Measurements from ENCODE around the gene CREBBP.

Gene CREBBP

DNA sequence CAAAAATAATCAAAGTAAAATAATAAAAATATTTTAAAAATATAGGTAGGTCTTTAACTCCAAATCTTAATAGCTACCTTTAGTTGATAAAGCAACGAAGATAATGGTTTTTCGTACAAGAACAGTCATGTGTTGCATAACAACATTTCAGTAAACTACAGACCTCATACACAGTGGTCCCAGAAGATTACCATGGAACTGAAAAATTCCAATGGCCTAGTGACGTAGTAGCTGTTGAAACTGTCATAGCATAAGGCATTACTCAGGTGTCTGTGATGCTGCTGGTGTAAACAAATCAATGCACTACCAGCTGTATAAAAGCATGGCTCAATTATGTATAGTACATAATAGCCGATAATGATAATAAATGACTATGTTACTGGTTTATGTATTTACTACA, 43.9 kb downstream of the CREBBP start:
- DNase-seq = no peak
- TF ChIP-seq GATA1 (IDR thresholded peaks at IDR 0.05; ENCODE audit: low read depth, low read length) (no peak), POLR2A (IDR thresholded peaks at IDR 0.05; ENCODE audit: low read length) (no peak)

DNA sequence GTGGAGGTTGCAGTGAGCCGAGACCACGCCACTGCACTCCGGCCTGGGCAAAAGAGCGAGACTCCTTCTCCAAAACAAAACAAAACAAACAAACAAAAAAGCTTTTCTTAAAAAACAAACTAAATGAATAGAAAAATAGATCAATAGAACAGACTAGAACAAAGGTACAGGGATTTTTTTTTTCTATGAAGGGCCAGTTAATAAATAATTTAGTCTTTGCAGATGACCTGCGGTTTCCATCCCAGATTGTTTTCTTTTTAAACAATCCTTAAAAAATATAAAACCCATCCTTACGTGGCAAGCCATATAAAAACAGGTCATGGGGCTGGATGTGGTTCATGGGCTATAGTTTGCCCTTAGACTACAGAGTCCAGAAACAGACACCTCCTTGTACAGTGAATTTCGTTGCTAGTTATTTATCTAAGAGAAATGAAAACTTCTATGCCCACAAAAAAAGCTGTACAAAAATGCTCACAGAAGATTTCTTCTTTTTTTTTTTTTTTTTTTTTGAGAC, 45.4 kb downstream of the CREBBP start:
- DNase-seq = no peak

DNA sequence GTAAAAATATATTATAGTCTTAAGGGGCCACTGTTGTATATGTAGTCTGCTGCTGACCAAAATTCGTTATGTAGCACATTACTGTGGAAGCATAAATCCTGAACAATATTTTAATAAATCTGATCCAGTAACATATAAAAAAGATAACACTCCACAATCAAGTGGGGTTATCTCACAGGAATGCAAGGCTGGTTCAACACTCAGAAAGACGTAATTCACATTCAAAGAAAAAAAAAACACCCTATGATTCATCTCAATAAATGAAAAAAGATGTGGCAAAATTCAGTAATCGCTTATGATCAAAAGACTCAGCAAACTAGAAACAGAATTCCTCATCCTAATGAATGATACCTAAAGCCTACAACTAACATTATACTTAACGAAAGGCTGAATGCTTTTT, 47.8 kb downstream of the CREBBP start:
- no peak for TF ChIP-seq POLR2A (IDR thresholded peaks at IDR 0.05; ENCODE audit: low read length)
- TF ChIP-seq GATA1 (IDR thresholded peaks at IDR 0.05; ENCODE audit: low read depth, low read length) = no peak
- peak; percentile 25 to 39 for DNase-seq

More for the DNA sequence above, 45.4 kb downstream of the CREBBP start:
- no peak for TF ChIP-seq POLR2A (IDR thresholded peaks at IDR 0.05; ENCODE audit: low read length)
- no peak for TF ChIP-seq GATA1 (IDR thresholded peaks at IDR 0.05; ENCODE audit: low read depth, low read length)

DNA sequence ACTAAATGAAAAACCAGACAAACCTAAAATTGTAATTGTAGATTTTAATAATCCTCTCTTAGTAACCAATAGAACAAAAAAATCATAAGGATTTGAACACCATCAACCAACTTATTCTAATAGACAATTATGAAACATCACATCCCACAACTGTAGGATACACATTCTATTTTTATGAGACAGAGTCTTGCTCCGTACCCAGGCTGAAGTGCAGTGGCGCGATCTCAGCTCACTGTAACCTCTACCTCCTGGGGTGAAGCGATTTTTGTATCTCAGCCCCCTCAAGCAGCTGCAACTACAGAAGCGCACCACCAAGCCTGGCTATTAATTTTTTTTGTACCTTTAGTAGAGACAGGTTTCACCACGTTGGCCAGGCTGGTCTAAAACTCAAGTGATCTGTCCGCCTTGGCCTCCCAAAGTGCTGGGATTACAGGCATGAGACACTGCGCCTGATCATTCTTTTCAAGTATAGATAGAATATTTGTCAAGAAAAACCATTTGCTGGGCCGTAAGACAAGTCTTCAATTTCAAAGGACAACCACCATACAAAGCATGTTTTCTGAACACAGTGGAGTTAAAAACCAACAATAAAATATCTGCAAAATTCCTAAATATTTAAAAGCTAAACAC, 49.8 kb downstream of the CREBBP start:
- no peak for TF ChIP-seq POLR2A (IDR thresholded peaks at IDR 0.05; ENCODE audit: low read length)
- TF ChIP-seq GATA1 (IDR thresholded peaks at IDR 0.05; ENCODE audit: low read depth, low read length) = no peak

DNA sequence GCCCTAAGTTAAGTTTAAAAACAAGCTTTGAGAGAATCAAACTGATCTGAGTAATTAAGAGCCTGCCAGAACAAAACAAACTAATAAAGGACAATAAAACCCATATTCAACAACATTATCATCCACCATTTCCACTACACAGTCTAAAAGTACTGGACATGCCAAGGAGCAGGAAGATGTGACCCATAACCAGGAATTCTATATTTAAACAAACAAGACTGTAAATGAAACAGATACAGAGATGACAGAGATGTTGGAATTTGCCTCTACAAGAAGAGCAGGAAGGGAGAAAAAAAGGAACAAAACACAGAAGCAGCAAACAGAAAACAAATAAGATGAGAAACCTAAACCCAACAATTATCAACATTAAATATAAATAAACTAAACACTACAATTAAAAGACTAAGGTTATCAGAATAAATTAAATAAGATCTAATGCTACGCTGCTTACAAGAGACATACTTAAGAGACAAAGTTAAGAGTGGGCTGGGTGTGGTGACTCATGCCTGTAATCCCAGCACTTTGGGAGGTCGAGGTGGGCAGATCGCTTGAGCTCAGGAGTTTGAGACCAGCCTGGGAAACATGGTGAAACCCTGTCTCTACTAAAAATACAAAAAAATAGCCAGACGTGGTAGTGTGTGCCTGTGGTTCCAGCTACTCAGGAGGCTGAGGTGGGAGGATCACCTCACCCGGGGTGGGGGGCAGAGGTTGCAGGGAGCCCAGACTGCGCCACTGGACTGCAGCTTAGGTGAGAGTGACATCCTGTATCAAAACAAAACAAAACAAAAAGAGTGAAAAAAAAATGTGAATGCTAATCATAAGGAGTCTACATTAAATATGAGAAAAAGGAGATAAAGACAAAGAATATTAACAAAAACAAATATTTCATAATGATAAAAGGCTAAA, 50.6 kb downstream of the CREBBP start:
- DNase-seq = no peak
- no peak for TF ChIP-seq POLR2A (IDR thresholded peaks at IDR 0.05; ENCODE audit: low read length)
- TF ChIP-seq GATA1 (IDR thresholded peaks at IDR 0.05; ENCODE audit: low read depth, low read length) = no peak

More for the DNA sequence above, 49.8 kb downstream of the CREBBP start:
- no peak for DNase-seq

DNA sequence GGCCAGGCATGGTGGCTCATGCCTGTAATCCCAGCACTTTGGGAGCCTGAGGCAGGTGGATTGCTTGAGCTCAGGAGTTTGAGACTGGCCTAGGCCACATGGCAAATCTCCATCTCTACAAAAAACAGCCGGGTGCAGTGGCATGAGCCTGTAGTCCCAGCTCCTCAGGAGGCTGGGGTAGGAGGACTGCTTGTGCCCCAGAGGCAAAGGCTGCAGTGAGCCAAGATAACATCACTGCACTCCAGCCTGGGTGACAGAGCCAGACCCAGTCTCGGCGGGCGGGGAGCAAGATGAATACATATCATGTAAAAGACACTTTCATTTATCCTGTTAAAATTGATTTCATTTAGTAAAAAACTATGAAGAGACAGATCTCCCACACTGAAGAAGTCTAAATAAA, 54.6 kb downstream of the CREBBP start:
- DNase-seq = peak; percentile 28 to 34
- TF ChIP-seq POLR2A (IDR thresholded peaks at IDR 0.05; ENCODE audit: low read length) = no peak
- TF ChIP-seq GATA1 (IDR thresholded peaks at IDR 0.05; ENCODE audit: low read depth, low read length) = no peak

DNA sequence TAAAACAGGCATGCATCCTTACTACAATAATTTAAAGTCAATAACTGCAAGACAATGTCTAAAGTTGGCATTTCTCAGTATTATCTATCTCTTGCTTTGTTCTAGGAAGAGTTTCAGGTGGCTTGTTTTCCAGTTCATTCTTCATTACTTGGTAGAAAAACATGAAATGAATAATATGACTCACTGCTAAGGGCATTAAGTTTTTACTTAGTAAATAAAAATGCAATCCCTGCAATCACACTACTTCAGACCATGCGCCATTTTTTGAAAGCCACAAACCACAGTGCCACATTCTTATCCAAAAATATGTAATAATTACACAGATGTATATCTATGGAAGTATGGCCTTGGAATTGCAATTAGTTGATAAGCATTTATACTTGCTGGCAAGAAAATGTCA, 55.4 kb downstream of the CREBBP start:
- no peak for DNase-seq
- TF ChIP-seq POLR2A (IDR thresholded peaks at IDR 0.05; ENCODE audit: low read length) = no peak
- TF ChIP-seq GATA1 (IDR thresholded peaks at IDR 0.05; ENCODE audit: low read depth, low read length) = no peak

DNA sequence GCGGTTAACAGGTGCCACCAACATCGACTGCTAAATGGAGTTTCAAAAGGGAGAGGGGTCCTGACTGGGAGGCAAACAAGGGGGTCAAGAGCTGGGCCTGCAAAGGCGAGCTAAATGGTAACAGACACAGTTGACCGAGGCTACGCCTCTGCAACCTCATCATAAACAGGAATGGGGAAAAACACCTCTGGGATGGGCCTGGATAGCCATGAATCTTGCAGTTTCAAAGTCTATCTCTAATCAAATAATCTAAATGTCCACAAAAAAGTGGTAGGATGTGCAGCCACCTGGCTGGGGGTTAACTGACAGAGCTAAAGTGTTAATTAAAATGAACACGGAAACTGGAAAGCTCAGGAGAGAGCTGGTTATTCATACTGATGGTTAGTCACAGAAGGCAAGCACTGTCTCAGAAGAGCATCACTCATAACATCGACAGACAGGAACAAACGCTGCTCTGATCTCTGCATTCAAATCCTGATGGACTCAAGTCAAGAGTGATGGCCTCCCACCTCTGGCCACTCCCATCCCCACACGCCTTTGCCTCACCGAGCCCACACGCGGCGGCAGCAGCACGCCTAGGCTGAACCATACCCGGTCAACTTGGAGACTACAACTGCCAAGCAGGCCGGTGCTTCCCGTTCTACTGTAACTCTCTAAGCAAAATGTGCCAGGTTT, 56.3 kb downstream of the CREBBP start:
- TF ChIP-seq POLR2A (IDR thresholded peaks at IDR 0.05; ENCODE audit: low read length) = no peak
- no peak for TF ChIP-seq GATA1 (IDR thresholded peaks at IDR 0.05; ENCODE audit: low read depth, low read length)
- DNase-seq = no peak

DNA sequence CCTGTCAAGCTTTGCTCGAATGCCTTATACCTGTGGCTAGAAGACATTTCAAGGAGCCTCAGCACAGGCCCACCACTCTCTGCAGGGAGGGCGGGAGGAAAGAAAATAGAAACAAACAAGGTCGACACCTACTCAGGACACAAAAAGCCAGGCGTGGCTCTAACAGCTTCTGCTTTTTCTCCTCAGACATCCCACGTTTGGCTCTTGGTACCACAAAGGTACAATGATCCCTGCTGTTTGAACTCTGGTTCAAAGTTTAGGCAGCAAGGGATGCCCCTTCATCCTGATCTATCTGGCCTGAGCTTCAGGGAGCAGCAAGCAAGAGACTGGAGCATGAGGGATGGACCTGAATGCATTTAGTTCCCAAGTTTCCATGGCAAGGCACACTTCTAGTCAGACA, 57.1 kb downstream of the CREBBP start:
- no peak for DNase-seq
- TF ChIP-seq POLR2A (IDR thresholded peaks at IDR 0.05; ENCODE audit: low read length) (no peak), GATA1 (IDR thresholded peaks at IDR 0.05; ENCODE audit: low read depth, low read length) (no peak)

DNA sequence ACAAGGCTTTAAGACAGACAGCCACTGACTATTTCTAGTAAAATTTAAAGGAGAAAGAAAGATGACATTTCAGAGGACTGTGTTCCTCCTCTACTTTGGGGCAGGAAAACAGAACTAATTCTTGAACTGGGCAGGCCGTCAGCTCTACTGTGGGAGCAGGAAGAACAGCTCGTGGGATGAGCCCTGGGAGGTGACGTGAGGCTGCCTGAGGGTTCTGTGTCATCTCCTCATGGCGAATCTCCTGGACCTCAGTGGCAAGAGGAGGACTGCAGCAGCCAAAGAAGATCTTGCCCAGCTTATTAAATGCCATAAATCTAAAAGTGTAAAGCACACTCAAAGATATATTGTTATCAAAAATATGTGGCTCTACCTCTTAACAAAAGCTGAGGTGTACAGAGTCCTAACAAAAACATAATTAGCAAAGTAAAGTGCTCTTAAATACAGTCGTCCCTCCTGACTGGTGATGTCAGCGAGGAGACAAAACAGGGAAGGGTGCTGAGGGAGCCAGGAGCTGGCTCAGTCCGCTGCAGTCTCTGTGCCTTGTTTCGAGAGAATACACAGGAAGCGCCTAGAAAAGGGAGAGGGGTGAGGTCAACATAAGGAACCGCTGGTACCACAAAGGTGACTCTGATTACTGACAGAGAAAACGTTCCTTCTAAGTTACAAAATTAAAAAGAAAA, 58.0 kb downstream of the CREBBP start:
- no peak for DNase-seq
- TF ChIP-seq GATA1 (IDR thresholded peaks at IDR 0.05; ENCODE audit: low read depth, low read length) = no peak
- TF ChIP-seq POLR2A (IDR thresholded peaks at IDR 0.05; ENCODE audit: low read length) = no peak

DNA sequence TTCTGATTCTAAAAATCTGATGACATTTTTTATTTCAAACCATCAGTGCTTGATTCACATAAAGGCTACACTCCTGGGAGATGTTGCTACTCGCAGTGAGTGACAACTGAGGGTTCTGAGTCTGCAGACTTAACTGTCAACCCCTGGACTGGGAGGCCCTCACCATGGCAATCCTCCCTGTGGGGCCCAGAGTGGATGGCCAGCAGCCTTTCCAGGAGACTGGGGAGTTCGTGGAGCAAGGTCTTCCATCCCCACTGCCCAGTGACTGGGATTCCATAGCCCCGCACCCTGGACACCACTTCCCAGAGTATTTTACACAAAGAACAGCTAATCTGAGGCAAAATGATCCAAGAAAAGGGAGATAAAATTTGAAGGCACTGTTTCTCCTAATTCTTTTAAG, 59.3 kb downstream of the CREBBP start:
- no peak for TF ChIP-seq GATA1 (IDR thresholded peaks at IDR 0.05; ENCODE audit: low read depth, low read length)
- no peak for TF ChIP-seq POLR2A (IDR thresholded peaks at IDR 0.05; ENCODE audit: low read length)
- no peak for DNase-seq

DNA sequence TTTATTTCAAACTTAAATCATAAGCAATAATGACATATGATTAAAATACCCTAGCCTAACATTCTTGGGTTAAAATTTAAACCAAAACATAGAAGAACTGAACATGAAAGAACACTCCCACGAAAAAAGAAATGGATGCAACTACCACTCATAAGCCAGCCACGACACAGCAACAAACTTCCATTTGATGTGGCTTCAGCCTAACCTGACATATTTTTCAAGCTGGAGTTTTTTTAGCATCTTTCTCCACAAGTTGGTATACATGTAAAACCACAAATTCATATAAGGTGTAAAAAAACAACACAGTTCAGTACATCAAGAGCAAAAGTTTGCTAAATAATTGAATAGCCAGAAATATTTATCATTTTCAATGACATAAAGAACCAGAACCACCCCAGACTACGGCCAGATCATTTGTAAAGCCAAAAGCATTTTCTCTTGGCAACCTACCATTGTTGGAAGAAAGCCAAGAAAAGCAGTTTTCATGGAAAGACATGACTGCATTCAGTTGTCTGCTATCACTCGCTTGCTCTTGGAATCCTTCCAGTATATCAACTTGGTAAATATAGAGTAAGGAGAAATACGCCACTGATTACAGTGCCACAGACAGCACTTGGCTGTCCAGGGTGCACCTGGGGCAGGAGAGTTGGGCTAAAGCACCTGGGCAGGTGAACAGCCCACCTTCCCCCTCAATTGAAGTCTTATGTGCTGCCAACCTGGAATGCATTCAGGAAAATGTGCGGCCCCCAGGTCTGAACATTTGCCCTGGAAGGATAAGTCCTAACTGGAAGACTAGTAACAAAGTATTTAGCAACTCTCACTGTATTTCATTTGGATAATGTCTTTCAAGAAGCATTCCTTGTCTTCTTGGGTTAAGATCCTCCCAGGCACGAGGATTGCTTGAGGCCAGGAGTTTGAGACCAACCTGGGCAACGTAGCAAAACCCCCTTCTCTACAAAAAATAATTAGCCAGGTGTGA, 60.5 kb downstream of the CREBBP start:
- no peak for TF ChIP-seq GATA1 (IDR thresholded peaks at IDR 0.05; ENCODE audit: low read depth, low read length)
- no peak for TF ChIP-seq POLR2A (IDR thresholded peaks at IDR 0.05; ENCODE audit: low read length)
- DNase-seq = peak; percentile 80 to 87

Data from erythroblast (primary cell).